IPS-20b (cell line): ENCODE measurements around the gene PON3.

Experiments used
- H3K27ac ChIP-seq: one replicate; pipeline ENCODE4 v1.5.1; 2013; ENCODE audit warnings: low read length
- H3K27me3 ChIP-seq: 2 replicates; pipeline ENCODE4 v1.6.1; 2013; ENCODE audit warnings: mild to moderate bottlenecking, low read length, inconsistent platforms; ENCODE audit not compliant: insufficient read depth
- H3K36me3 ChIP-seq: 2 replicates; pipeline ENCODE4 v1.6.1; 2013; ENCODE audit warnings: low read depth, mild to moderate bottlenecking, inconsistent platforms, low read length, moderate library complexity; ENCODE audit not compliant: insufficient read depth
- H3K4me1 ChIP-seq: 2 replicates; pipeline ENCODE4 v1.6.1; 2013; ENCODE audit warnings: mild to moderate bottlenecking, control low read depth, inconsistent platforms, low read length, moderate library complexity; ENCODE audit not compliant: insufficient read depth
- H3K4me3 ChIP-seq: 2 replicates; pipeline ENCODE4 v1.5.1; 2013; ENCODE audit warnings: mild to moderate bottlenecking, low read length, inconsistent platforms
- H3K9ac ChIP-seq: 2 replicates; pipeline ENCODE4 v1.6.1; 2013; ENCODE audit warnings: low read depth, mild to moderate bottlenecking, inconsistent platforms, low read length, moderate library complexity
- H3K9me3 ChIP-seq: 2 replicates; pipeline ENCODE4 v1.6.1; 2013; ENCODE audit warnings: mild to moderate bottlenecking, low read depth, low read length, inconsistent platforms; ENCODE audit not compliant: insufficient read depth

PON3 gene

DNA sequence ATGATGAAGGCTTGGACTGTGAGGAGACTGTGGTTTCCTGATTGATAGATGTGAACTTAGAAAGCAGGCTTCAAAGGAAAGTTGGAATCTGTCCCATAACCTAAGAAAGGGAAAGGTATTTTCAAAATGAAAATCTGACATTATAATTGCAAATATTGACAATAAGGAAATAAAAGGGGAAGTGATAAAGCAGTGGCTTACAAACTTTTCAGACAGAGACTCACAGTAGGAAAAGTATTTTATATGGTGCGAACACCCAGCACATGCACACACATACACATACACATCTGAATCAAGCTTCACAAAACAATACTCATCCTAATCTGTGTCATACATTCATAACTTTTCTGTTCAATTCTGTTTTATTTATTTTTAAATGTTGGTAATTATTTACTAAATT is 76.6 kb downstream of the PON3 start:
- H3K27ac ChIP-seq: no peak overlapping the region
- H3K9ac ChIP-seq: no peak overlapping the region
- peaks cover 12% of the 10 kb centered on the region for H3K27me3 ChIP-seq
- H3K9me3 ChIP-seq: no peaks in the 10 kb centered on the region
- no peak overlapping the region for H3K4me3 ChIP-seq
- peaks cover 3% of the 10 kb centered on the region; the same call in 1 of the 2 replicates for H3K4me1 ChIP-seq
- H3K36me3 ChIP-seq: no peaks in the 10 kb centered on the region

- Histone ChIP-seq H3K36me3 (no peaks in the 10 kb centered on the region), H3K4me3 (no peak overlapping the region), H3K9me3 (no peaks in the 10 kb centered on the region), H3K4me1 (no peaks in the 10 kb centered on the region), H3K9ac (no peak overlapping the region), H3K27ac (no peak overlapping the region), H3K27me3 (peaks cover 2% of the 10 kb centered on the region; the same call in 1 of the 2 replicates)
Measured at GRCh38 chr7:95318501-95319100, 77.6 kb downstream of the PON3 start.

DNA sequence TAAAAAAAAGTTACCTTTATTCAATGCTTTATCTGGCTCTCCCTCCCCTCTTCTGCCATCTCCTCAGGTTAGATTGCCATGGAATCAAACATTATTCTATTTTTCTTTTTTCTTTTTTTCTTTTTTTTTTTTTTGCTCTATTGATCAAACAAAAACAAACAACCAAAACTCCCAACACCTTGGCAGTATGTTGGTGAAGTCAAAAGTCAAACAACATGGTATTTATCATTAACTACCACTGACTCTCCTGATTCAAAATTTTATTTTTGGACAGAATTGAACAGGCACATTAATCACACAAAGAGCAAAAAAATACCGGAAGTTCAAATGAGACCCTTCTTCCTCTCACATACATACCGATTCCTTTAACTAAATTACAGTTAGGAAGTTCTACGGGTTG is 78.2 kb downstream of the PON3 start:
- Histone ChIP-seq H3K9me3 (no peaks in the 10 kb centered on the region), H3K4me1 (no peaks in the 10 kb centered on the region), H3K9ac (no peak overlapping the region), H3K27me3 (no peaks in the 10 kb centered on the region), H3K4me3 (no peak overlapping the region), H3K27ac (no peak overlapping the region), H3K36me3 (no peaks in the 10 kb centered on the region)

DNA sequence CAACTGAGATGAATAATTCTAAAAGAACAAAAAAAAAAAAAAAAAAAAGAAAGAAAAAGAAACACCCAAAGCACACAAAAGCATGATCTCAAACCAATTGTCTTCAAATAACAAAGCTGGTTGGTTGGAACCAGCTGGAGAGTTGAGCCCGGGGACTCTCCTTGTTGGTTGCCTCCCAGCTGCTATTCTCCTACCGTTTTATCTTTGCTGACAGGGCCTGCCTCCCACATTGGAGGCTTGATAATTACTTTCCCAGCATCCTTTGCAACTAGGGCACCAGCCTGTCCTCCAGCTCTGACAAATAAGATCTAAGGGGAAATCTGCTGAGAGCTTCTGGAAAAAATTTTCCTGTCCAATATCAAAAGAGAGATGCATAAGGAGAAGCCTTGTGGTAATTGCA is 78.6 kb downstream of the PON3 start:
- Histone ChIP-seq H3K4me1 (no peaks in the 10 kb centered on the region), H3K36me3 (no peaks in the 10 kb centered on the region), H3K9ac (no peak overlapping the region), H3K9me3 (no peaks in the 10 kb centered on the region), H3K27me3 (no peaks in the 10 kb centered on the region), H3K27ac (no peak overlapping the region), H3K4me3 (no peak overlapping the region)

DNA sequence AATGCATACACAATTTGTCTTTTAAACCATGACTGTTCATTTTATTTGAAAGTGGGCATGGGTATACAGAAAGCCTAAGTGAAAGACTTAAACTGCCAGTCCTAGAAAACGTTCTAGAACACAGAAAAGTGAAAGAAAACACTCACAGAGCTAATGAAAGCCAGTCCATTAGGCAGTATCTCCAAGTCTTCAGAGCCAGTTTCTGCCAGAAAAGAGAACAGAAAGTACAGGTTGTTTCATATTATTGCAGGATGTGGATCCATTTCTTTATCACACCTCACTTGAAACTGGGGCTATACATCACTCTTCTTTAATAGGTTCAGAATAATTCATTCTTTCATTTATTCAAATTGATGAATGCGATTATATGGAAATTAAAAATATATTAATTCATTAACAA is 79.6 kb downstream of the PON3 start:
- Histone ChIP-seq H3K4me3 (no peak overlapping the region), H3K36me3 (no peaks in the 10 kb centered on the region), H3K27me3 (no peaks in the 10 kb centered on the region), H3K9ac (no peak overlapping the region), H3K9me3 (no peaks in the 10 kb centered on the region), H3K4me1 (no peaks in the 10 kb centered on the region), H3K27ac (no peak overlapping the region)

DNA sequence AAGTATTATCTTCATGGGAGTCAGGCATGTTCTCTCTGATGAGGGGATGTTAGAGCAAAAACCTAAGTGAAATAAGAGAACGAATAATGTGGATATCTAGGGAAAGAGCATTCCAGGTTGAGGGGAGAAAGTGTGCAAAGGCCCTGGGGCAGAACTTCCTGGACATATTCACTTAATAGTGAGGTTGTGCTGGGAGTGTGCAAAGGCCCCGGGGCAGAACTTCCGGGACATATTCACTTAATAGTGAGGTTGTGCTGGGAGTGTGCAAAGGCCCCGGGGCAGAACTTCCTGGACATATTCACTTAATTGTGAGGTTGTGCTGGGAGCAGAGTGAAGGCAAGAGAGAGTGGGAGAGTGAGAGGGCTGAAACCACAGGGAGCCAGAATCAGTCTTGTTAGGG is 83.6 kb downstream of the PON3 start:
- Histone ChIP-seq H3K9ac (no peak overlapping the region), H3K27ac (no peak overlapping the region), H3K9me3 (no peaks in the 10 kb centered on the region), H3K27me3 (no peaks in the 10 kb centered on the region), H3K4me3 (no peak overlapping the region), H3K4me1 (no peaks in the 10 kb centered on the region), H3K36me3 (no peaks in the 10 kb centered on the region)

- Histone ChIP-seq H3K9ac (no peak overlapping the region), H3K4me1 (no peaks in the 10 kb centered on the region), H3K27me3 (no peaks in the 10 kb centered on the region), H3K36me3 (no peaks in the 10 kb centered on the region), H3K9me3 (no peaks in the 10 kb centered on the region), H3K4me3 (no peak overlapping the region), H3K27ac (no peak overlapping the region)
Measured at GRCh38 chr7:95311389-95311788, 84.8 kb downstream of the PON3 start.

- Histone ChIP-seq H3K9me3 (no peaks in the 10 kb centered on the region), H3K36me3 (no peaks in the 10 kb centered on the region), H3K27me3 (no peaks in the 10 kb centered on the region), H3K4me3 (no peak overlapping the region), H3K9ac (no peak overlapping the region), H3K27ac (no peak overlapping the region), H3K4me1 (no peaks in the 10 kb centered on the region)
Measured at GRCh38 chr7:95309951-95310350, 86.2 kb downstream of the PON3 start.
